HEK293 (cell line): ENCODE measurements around the gene DNAH12.

Experiments used
- CTCF ChIA-PET: fragments of 350-600 bp; formaldehyde crosslinking; extraction: SDS; loops from one replicate; lab custom pipeline; 2021; ENCODE audit warnings: antibody characterized with exemption; lab: Yijun Ruan, JAX
- POLR2A ChIA-PET: fragments of 300-600 bp; formaldehyde crosslinking; extraction: SDS; loops from one replicate; lab custom pipeline; 2020; ENCODE audit warnings: antibody characterized with exemption, inconsistent platforms; lab: Yijun Ruan, JAX
- H3K27ac ChIP-seq: fragments of 200-500 bp; sonication (Bioruptor generic); 2 replicates; pipeline ENCODE4 v1.5.1; 2014; ENCODE audit warnings: low read depth, low read length, control low read depth, inconsistent platforms; ENCODE audit errors: extremely low read depth
- H3K36me3 ChIP-seq, 2 experiments: fragments of 200-500 bp in 1 of 2; sonication (Bioruptor generic) in 1 of 2; 1 replicate in 1 of 2; 2 replicates in 1 of 2; pipeline ENCODE4 v1.5.1; 2014 to 2017; ENCODE audit warnings: inconsistent platforms in 2 of 2, low read length in 2 of 2; ENCODE audit not compliant: control insufficient read depth in 2 of 2, insufficient read depth in 1 of 2
- H3K4me1 ChIP-seq: fragments of 200-500 bp; sonication (Bioruptor generic); 2 replicates; pipeline ENCODE4 v1.5.1; 2014; ENCODE audit warnings: mild to moderate bottlenecking, low read length, inconsistent platforms; ENCODE audit not compliant: control insufficient read depth, insufficient read depth
- H3K4me3 ChIP-seq: 2 replicates; pipeline ENCODE4 v1.5.1; 2011; ENCODE audit warnings: low read depth, mild to moderate bottlenecking, control low read depth, low read length, moderate library complexity
- H3K9me3 ChIP-seq: fragments of 200-500 bp; sonication (Bioruptor generic); 2 replicates; pipeline ENCODE4 v1.5.1; 2014; ENCODE audit warnings: low read depth, low read length, inconsistent platforms; ENCODE audit not compliant: control insufficient read depth, insufficient read depth
- CTCF ChIP-seq: fragments of 450-650 bp; formaldehyde crosslinking; IDR thresholded peaks from 2 replicates; pipeline ENCODE4 v1.5.1; 2016; ENCODE audit warnings: missing biosample characterization, missing genetic modification characterization
- ELK4 ChIP-seq: IDR thresholded peaks from 2 replicates; pipeline ENCODE4 v1.6.1; 2011; ENCODE audit warnings: mild to moderate bottlenecking, low read depth, low read length, borderline replicate concordance
- GLI2 ChIP-seq: fragments of 450-650 bp; formaldehyde crosslinking; IDR thresholded peaks from 2 replicates; pipeline ENCODE4; 2017; ENCODE audit warnings: missing biosample characterization, missing genetic modification characterization, low read depth, borderline replicate concordance
- KLF16 ChIP-seq: fragments of 450-650 bp; formaldehyde crosslinking; IDR thresholded peaks from 2 replicates; pipeline ENCODE4 v1.5.1; 2017; ENCODE audit warnings: missing biosample characterization, missing genetic modification characterization
- OVOL3 ChIP-seq: fragments of 450-650 bp; formaldehyde crosslinking; IDR thresholded peaks from 2 replicates; pipeline ENCODE4 v1.5.1; 2016; ENCODE audit warnings: missing biosample characterization, missing genetic modification characterization
- PRDM2 ChIP-seq: fragments of 450-650 bp; formaldehyde crosslinking; IDR thresholded peaks from 2 replicates; pipeline ENCODE4 v1.5.1; 2016; ENCODE audit warnings: missing biosample characterization, missing genetic modification characterization, borderline replicate concordance
- SP2 ChIP-seq: fragments of 450-650 bp; formaldehyde crosslinking; IDR thresholded peaks from 2 replicates; pipeline ENCODE4 v1.5.1; 2016; ENCODE audit warnings: missing biosample characterization, missing genetic modification characterization
- TCF7L2 ChIP-seq: IDR thresholded peaks from 2 replicates; pipeline ENCODE4 v1.6.1; 2011; ENCODE audit warnings: low read depth, mild to moderate bottlenecking, inconsistent platforms, low read length, moderate library complexity, borderline replicate concordance
- ZBTB7A ChIP-seq: fragments of 450-650 bp; formaldehyde crosslinking; IDR thresholded peaks from 2 replicates; pipeline ENCODE4 v1.5.1; 2016; ENCODE audit warnings: low read depth, missing biosample characterization, missing genetic modification characterization
- ZNF184 ChIP-seq: fragments of 450-650 bp; IDR thresholded peaks from 2 replicates; pipeline ENCODE4 v1.5.1; 2018; ENCODE audit warnings: missing biosample characterization, mild to moderate bottlenecking, missing genetic modification characterization
- ZNF221 ChIP-seq: fragments of 450-650 bp; formaldehyde crosslinking; IDR thresholded peaks from 2 replicates; pipeline ENCODE4 v1.5.1; 2017; ENCODE audit warnings: missing biosample characterization, missing genetic modification characterization, borderline replicate concordance
- ZNF239 ChIP-seq: fragments of 450-650 bp; formaldehyde crosslinking; IDR thresholded peaks from 2 replicates; pipeline ENCODE4 v1.5.1; 2016; ENCODE audit warnings: missing biosample characterization, missing genetic modification characterization
- ZNF248 ChIP-seq: fragments of 450-650 bp; formaldehyde crosslinking; IDR thresholded peaks from 2 replicates; pipeline ENCODE4 v1.5.1; 2017; ENCODE audit warnings: missing biosample characterization, missing genetic modification characterization
- ZNF311 ChIP-seq: fragments of 450-650 bp; formaldehyde crosslinking; IDR thresholded peaks from 2 replicates; pipeline ENCODE4 v1.5.1; 2017; ENCODE audit warnings: missing biosample characterization, missing genetic modification characterization, borderline replicate concordance
- ZNF324 ChIP-seq: fragments of 450-650 bp; formaldehyde crosslinking; IDR thresholded peaks from 2 replicates; pipeline ENCODE4 v1.5.1; 2016; ENCODE audit warnings: missing biosample characterization, missing genetic modification characterization
- ZNF391 ChIP-seq: fragments of 450-650 bp; formaldehyde crosslinking; IDR thresholded peaks from 2 replicates; pipeline ENCODE4 v1.5.1; 2016; ENCODE audit warnings: low read depth, missing biosample characterization, missing genetic modification characterization, borderline replicate concordance
- ZNF530 ChIP-seq: fragments of 450-650 bp; formaldehyde crosslinking; IDR thresholded peaks from 2 replicates; pipeline ENCODE4 v1.5.1; 2016; ENCODE audit warnings: low read depth, missing biosample characterization, missing genetic modification characterization
- ZNF548 ChIP-seq: fragments of 450-650 bp; formaldehyde crosslinking; IDR thresholded peaks from 2 replicates; pipeline ENCODE4 v1.5.1; 2016; ENCODE audit warnings: missing biosample characterization, missing genetic modification characterization
- ZNF660 ChIP-seq: fragments of 450-650 bp; IDR thresholded peaks from 2 replicates; pipeline ENCODE4 v1.5.1; 2018; ENCODE audit warnings: missing biosample characterization, mild to moderate bottlenecking, missing genetic modification characterization
- ZNF692 ChIP-seq: fragments of 450-650 bp; formaldehyde crosslinking; IDR thresholded peaks from 2 replicates; pipeline ENCODE4 v1.5.1; 2016; ENCODE audit warnings: missing biosample characterization, missing genetic modification characterization
- ZXDB ChIP-seq: fragments of 450-650 bp; formaldehyde crosslinking; IDR thresholded peaks from 2 replicates; pipeline ENCODE4 v1.5.1; 2016; ENCODE audit warnings: missing biosample characterization, missing genetic modification characterization

DNAH12 gene

GRCh38 chr3:57391767-57392166 lies 152.4 kb downstream of the DNAH12 start:
- POLR2A ChIA-PET: no interaction called here
- CTCF ChIA-PET: no interaction called here

GRCh38 chr3:57389271-57389670 lies 154.9 kb downstream of the DNAH12 start:
- Histone ChIP-seq H3K4me3 (no peak overlapping the region), H3K4me1 (no peaks in the 10 kb centered on the region), H3K36me3 (no peaks in the 10 kb centered on the region), H3K9me3 (no peaks in the 10 kb centered on the region), H3K27ac (no peak overlapping the region)
- TF ChIP-seq ELK4: no peak
- TF ChIP-seq ZNF184: no peak
- TF ChIP-seq PRDM2 (tag by site-specific recombination): no peak
- no peak for TF ChIP-seq SP2
- no peak for TF ChIP-seq ZNF311 (tag by site-specific recombination)
- no peak for TF ChIP-seq OVOL3 (tag by site-specific recombination)
- POLR2A ChIA-PET: no interaction called here
- CTCF ChIA-PET: no interaction called here

More at GRCh38 chr3:57391767-57392166, 152.4 kb downstream of the DNAH12 start:
- Histone ChIP-seq H3K9me3 (no peaks in the 10 kb centered on the region), H3K27ac (no peak overlapping the region), H3K4me1 (no peaks in the 10 kb centered on the region), H3K36me3 (no peaks in the 10 kb centered on the region), H3K4me3 (no peak overlapping the region)
- no peak for TF ChIP-seq ZNF692 (tag by site-specific recombination)
- no peak for TF ChIP-seq ZNF239 (tag by site-specific recombination)
- TF ChIP-seq, all 188 proteins: peak for 0

GRCh38 chr3:57386307-57386706 lies 157.8 kb downstream of the DNAH12 start:
- ChIA-PET POLR2A (no interaction called here), CTCF (interaction anchor here (1.7 kb wide), 1 partner anchor 11 kb away, joined by 9 read pairs; no protein-coding TSS in a partner anchor)
- no peaks in the 10 kb centered on the region for H3K36me3 ChIP-seq
- H3K4me1 ChIP-seq: no peaks in the 10 kb centered on the region
- H3K27ac ChIP-seq: no peak overlapping the region
- H3K9me3 ChIP-seq: no peaks in the 10 kb centered on the region
- H3K4me3 ChIP-seq: no peak overlapping the region
- TF ChIP-seq GLI2 (tag by site-specific recombination) (no peak), ZNF324 (no peak), ZBTB7A (tag by site-specific recombination) (no peak), ZNF660 (tag by site-specific recombination) (no peak), KLF16 (no peak), TCF7L2 (no peak), ZNF530 (tag by site-specific recombination) (no peak), ZNF221 (tag by site-specific recombination) (no peak), ELK4 (no peak), ZNF548 (tag by site-specific recombination) (no peak), CTCF (tag by site-specific recombination) (no peak), ZXDB (tag by site-specific recombination) (no peak), ZNF248 (tag by site-specific recombination) (no peak), ZNF391 (tag by site-specific recombination) (no peak)
